CD4-positive, alpha-beta memory T cell (primary cell): ENCODE data around the gene TMEM245. TPM values are rescaled to one million over a fixed set of nuclear protein-coding genes. Genes with fewer than 3 reads are reported as not detected.

ENCODE experiments used
- CTCF ChIA-PET: fragments of 350-600 bp; sonication (Branson Sonifier 250); formaldehyde crosslinking; loops from one replicate; lab custom pipeline; 2021; ENCODE audit warnings: inconsistent platforms; ENCODE audit not compliant: partially characterized antibody; lab: Charles Lee
- POLR2A ChIA-PET: fragments of 350-600 bp; sonication (Branson Sonifier 250); formaldehyde crosslinking; loops from one replicate; lab custom pipeline; 2021; ENCODE audit not compliant: partially characterized antibody; lab: Charles Lee
- DNase-seq, 5 donors: peaks; one replicate each; pipeline versions ENCODE4 v3.0.0 to v3.0.0-alpha.2; 2020 to 2022; ENCODE audit warnings: mixed read lengths in 1 of 5
- H3K27ac ChIP-seq: one replicate; pipeline ENCODE4 v1.7.0; 2013; ENCODE audit warnings: low read depth, low read length
- H3K27me3 ChIP-seq: 2 replicates; pipeline ENCODE4 v1.7.0; 2013; ENCODE audit warnings: mild to moderate bottlenecking, low read length, moderate library complexity; ENCODE audit not compliant: insufficient read depth
- H3K36me3 ChIP-seq: 2 replicates; pipeline ENCODE4 v1.7.0; 2013; ENCODE audit warnings: mild to moderate bottlenecking, low read length, moderate library complexity; ENCODE audit not compliant: insufficient read depth
- H3K4me1 ChIP-seq: 2 replicates; pipeline ENCODE4 v1.7.0; 2013; ENCODE audit warnings: mild to moderate bottlenecking, low read length, moderate library complexity; ENCODE audit not compliant: insufficient read depth
- H3K4me3 ChIP-seq, 2 donors: one replicate each; pipeline ENCODE4 v1.7.0; 2013; ENCODE audit warnings: low read length in 2 of 2, mild to moderate bottlenecking in 1 of 2
- H3K9me3 ChIP-seq, 2 donors: one replicate each; pipeline ENCODE4 v1.7.0; 2013; ENCODE audit warnings: low read length in 2 of 2, control low read depth in 1 of 2; ENCODE audit not compliant: control insufficient read depth in 1 of 2
- H3K27ac Mint-ChIP-seq, 7 donors: one replicate each; pipeline ENCODE4 v1.8.0; 2020 to 2021; ENCODE audit warnings: mixed read lengths in 7 of 7, mild to moderate bottlenecking in 6 of 7, inconsistent platforms in 3 of 7, moderate library complexity in 3 of 7
- H3K27me3 Mint-ChIP-seq, 2 donors: one replicate each; pipeline ENCODE4 v1.8.0; 2020 to 2021; ENCODE audit warnings: mixed read lengths in 2 of 2
- H3K36me3 Mint-ChIP-seq, 2 donors: one replicate each; pipeline ENCODE4 v1.8.0; 2020 to 2021; ENCODE audit warnings: mixed read lengths in 2 of 2, inconsistent platforms in 1 of 2, mild to moderate bottlenecking in 1 of 2
- H3K4me1 Mint-ChIP-seq, 4 donors: one replicate each; pipeline ENCODE4 v1.8.0; 2020 to 2021; ENCODE audit warnings: mixed read lengths in 4 of 4, mild to moderate bottlenecking in 1 of 4
- H3K4me3 Mint-ChIP-seq, 8 donors: one replicate each; pipeline ENCODE4 v1.8.0; 2020 to 2021; ENCODE audit warnings: mixed read lengths in 8 of 8, mild to moderate bottlenecking in 7 of 8, moderate library complexity in 6 of 8, inconsistent platforms in 3 of 8
- H3K9me3 Mint-ChIP-seq, 8 donors: one replicate each; pipeline ENCODE4 v1.8.0; 2020 to 2021; ENCODE audit warnings: mixed read lengths in 8 of 8, mild to moderate bottlenecking in 5 of 8, inconsistent platforms in 3 of 8, moderate library complexity in 1 of 8
- intact Hi-C: fragments of 100-400 bp; cut with micrococcal nuclease; formaldehyde crosslinking; loops from one replicate; pipeline ENCODE4 v1.15.1; 2023
- polyA plus RNA-seq, 2 donors: library from polyadenylated mRNA; unstranded; fragments of 300-500 nt; fragmentation: Illumina TruSeq; gene quantifications; one replicate each; pipeline ENCODE4 v1.2.3, GENCODE V29; 2021
- total RNA-seq, 2 experiments: library from RNA; stranded (reverse); gene quantifications; one replicate each; pipeline ENCODE4 v1.2.3, GENCODE V29; 2021

TMEM245 gene
- total and polyA plus RNA-seq, 4 experiments from 2014 or later: 28.9 to 74.3 (median 57.0) TPM

DNA sequence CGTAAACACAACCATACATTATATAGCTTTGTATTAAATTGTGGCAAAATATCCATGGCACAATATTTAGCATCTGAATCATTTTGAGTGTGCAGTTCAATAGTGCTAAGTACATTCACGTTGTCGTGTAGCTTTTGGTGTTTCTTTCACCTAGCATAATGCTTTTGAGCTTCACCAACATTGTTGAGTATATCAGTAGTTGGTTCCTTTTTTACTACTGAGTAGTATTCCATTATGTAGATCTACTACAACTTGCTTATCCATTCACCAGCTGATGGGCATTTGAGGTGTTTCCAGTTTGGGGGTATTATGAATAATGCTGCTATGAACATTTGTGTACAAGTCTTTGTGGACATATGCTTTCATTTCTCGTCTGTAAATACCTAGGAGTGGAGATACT lies 79.2 kb downstream of the TMEM245 start:
- ChIA-PET POLR2A (no interaction called here), CTCF (no interaction called here)
- Mint-ChIP-seq H3K36me3 (peaks cover 63 to 72% of the 10 kb centered on the region in 2 donors), H3K9me3 (peaks cover 0 to 4% (median 0%) of the 10 kb centered on the region in 8 donors), H3K27me3 (no peaks in the 10 kb centered on the region), H3K4me3 (no peak overlapping the region), H3K27ac (peak overlapping the region in 1 of 7 donors; percentile 41), H3K4me1 (peaks cover 0 to 8% (median 4%) of the 10 kb centered on the region in 4 donors)
- intact Hi-C loops: no loop called here
- DNase-seq: no peak
- no peaks in the 10 kb centered on the region for H3K9me3 ChIP-seq
- H3K4me1 ChIP-seq: no peaks in the 10 kb centered on the region
- no peak overlapping the region for H3K27ac ChIP-seq
- no peak overlapping the region for H3K4me3 ChIP-seq
- no peaks in the 10 kb centered on the region for H3K27me3 ChIP-seq
- peaks cover 21% of the 10 kb centered on the region for H3K36me3 ChIP-seq

DNA sequence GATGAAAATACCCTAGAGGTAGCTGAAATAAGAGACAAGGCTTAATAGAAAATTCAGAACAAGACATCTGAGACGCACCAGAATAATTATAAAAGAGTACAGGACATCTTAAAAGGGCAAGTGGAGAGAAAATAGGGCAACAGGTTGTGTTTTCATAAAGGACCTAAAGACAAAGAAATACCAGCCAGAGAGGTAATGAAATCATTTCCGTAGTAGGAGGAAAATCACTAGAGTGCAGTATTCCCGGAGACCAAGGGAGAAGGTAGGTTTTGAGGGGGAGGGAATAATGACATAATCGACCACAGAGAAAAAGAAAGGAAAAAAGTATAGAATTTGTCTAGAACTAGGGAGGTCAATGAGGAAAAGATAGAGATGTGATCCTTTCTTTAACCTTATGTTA lies 80.2 kb downstream of the TMEM245 start:
- Mint-ChIP-seq H3K36me3 (peaks cover 58 to 68% of the 10 kb centered on the region in 2 donors), H3K4me3 (no peak overlapping the region), H3K9me3 (peaks cover 0 to 4% (median 0%) of the 10 kb centered on the region in 8 donors), H3K27ac (peak overlapping the region in 1 of 7 donors; percentile 25), H3K27me3 (no peaks in the 10 kb centered on the region), H3K4me1 (peaks cover 0 to 8% (median 4%) of the 10 kb centered on the region in 4 donors)
- DNase-seq: no peak
- H3K4me3 ChIP-seq: no peak overlapping the region
- no peak overlapping the region for H3K27ac ChIP-seq
- POLR2A ChIA-PET: no interaction called here
- intact Hi-C loops: no loop called here
- H3K36me3 ChIP-seq: peaks cover 13% of the 10 kb centered on the region
- no peaks in the 10 kb centered on the region for H3K27me3 ChIP-seq
- no peaks in the 10 kb centered on the region for H3K9me3 ChIP-seq
- no peaks in the 10 kb centered on the region for H3K4me1 ChIP-seq
- CTCF ChIA-PET: no interaction called here

DNA sequence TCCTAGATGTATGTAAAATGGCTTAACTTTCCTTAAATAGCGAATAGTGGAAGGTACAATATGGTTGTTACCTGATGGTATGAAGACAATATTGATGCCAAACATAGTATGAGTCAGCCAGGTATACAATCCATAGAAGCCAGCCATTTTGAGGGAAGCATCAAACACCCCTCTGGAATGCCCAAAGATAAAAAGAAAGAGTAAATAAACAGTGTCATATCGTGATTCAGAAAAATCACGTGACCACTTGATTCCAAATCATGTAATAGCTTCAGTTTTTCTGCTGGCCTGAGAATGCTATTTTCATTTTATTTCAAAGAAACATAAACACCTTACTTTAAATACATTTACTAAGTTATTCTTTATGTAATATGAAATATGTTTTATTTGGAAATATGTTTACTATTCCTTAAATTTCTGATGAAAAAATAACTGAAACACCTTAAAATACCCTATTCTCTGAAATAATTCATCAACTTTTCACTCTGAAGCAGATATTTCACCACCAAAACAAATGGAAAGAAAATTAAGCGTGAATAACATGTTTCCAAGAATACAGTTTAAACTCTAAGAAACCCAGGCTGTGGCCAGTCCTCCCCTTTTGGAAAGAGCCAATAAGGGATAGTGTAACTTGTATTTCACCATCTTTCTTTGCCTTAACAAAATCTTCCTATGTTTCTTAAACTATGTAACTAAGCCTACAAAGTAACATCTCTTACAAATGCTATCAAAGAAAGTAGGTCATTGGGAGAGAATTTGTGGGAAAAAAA lies 81.6 kb downstream of the TMEM245 start:
- no peaks in the 10 kb centered on the region for H3K4me1 ChIP-seq
- Mint-ChIP-seq H3K9me3 (peaks cover 0 to 4% (median 0%) of the 10 kb centered on the region in 8 donors), H3K27ac (peak overlapping the region in 2 of 7 donors; percentile 3 to 19), H3K27me3 (no peaks in the 10 kb centered on the region), H3K4me1 (peaks cover 0 to 8% (median 4%) of the 10 kb centered on the region in 4 donors), H3K36me3 (peaks cover 54 to 66% of the 10 kb centered on the region in 2 donors), H3K4me3 (no peak overlapping the region)
- H3K9me3 ChIP-seq: no peaks in the 10 kb centered on the region
- H3K36me3 ChIP-seq: peaks cover 13% of the 10 kb centered on the region
- ChIA-PET CTCF (no interaction called here), POLR2A (no interaction called here)
- no peak for DNase-seq
- intact Hi-C loops: no loop called here
- no peak overlapping the region for H3K27ac ChIP-seq
- no peak overlapping the region for H3K4me3 ChIP-seq
- H3K27me3 ChIP-seq: no peaks in the 10 kb centered on the region

DNA sequence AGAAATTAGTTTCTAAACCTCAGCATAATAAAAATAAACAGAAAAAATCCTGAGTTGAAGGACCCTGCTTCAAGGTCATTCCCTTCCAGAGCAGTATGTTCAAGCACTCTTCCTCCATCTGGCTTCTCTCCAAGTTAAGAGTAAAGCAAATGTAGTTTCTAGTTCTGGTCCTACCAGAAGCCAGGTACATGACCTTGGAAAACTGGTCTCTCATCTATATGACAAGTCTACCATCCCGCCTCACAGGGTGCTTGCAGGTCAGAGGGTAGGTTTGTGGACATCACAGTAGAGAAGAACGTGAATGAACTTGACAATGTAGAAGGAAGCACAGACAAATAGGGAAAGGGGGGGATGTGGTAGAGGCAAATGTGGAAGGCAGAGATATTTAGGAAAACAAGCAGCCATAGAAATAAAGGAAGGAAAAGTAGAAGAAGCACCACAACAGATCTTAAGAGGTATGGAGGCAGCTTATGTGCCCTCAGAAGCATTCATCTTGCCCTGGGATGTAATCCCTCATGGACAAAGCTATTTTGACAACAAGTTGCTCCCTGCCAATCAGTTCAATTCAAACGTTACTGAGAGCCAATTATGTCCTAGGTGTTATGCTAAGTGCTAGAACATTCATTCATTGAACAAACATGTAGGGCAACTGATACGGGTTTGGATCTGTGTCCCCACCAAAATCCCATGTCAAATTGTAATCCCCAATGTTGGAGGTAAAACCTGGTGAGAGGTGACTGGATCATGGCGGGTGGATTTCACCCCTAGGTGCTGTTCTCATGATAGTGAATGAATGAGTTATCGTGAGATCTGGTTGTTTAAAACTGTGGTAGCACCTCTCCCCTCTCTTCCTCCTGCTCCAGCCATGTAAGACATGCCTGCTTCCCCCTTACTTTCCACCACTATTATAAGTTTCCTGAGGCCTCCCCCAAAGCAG lies 82.7 kb downstream of the TMEM245 start:
- Mint-ChIP-seq H3K4me3 (no peak overlapping the region), H3K27me3 (no peaks in the 10 kb centered on the region), H3K27ac (peak overlapping the region in 4 of 7 donors; percentile 7 to 72 (median 32)), H3K9me3 (no peaks in the 10 kb centered on the region), H3K4me1 (peaks cover 0 to 8% (median 4%) of the 10 kb centered on the region in 4 donors), H3K36me3 (peaks cover 48 to 66% of the 10 kb centered on the region in 2 donors)
- H3K27me3 ChIP-seq: no peaks in the 10 kb centered on the region
- peaks cover 14% of the 10 kb centered on the region for H3K36me3 ChIP-seq
- H3K4me3 ChIP-seq: no peak overlapping the region
- CTCF ChIA-PET: no interaction called here
- H3K27ac ChIP-seq: no peak overlapping the region
- POLR2A ChIA-PET: no interaction called here
- H3K4me1 ChIP-seq: no peaks in the 10 kb centered on the region
- no peaks in the 10 kb centered on the region for H3K9me3 ChIP-seq
- intact Hi-C loops: no loop called here
- DNase-seq: no peak

DNA sequence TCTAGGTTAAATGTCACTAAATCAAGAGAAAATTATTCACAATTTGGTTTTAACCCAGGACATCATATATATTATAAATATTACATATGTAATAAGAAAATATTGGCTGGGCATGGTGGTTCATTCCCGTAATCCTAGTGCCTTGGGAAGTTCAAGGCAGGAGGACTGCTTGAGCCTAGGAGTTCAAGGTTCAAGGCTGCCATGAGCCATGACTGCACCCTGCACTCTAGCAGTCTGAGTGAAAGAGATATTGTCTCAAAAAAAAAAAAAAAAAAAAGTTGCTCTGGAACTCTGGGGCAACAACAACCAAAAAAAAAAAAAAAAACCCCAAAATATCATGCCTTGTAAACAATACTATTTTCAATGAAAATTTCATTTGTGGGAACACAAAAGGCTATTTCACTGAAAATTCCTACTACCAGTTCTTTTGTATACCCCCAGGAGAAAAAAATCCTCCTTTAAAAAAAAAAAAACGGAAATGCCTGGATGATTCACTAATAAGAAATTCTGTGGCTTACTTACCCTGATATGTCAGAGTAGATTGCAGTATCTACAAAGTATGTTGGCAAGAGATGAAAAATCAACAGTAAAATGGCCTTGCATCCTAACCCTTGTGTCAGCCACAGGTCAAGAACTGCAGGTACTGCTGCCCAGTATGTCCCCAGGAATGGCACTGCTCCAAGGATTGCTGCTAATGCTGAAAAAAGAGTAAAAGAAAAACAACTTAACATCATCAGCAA lies 83.9 kb downstream of the TMEM245 start:
- Mint-ChIP-seq H3K27me3 (no peaks in the 10 kb centered on the region), H3K36me3 (peaks cover 46 to 70% of the 10 kb centered on the region in 2 donors), H3K4me1 (peaks cover 0 to 8% (median 6%) of the 10 kb centered on the region in 4 donors), H3K4me3 (no peak overlapping the region), H3K9me3 (no peaks in the 10 kb centered on the region), H3K27ac (peak overlapping the region in 2 of 7 donors; percentile 27 to 72)
- DNase-seq: no peak
- intact Hi-C loops: no loop called here
- H3K36me3 ChIP-seq: peaks cover 19% of the 10 kb centered on the region
- ChIA-PET POLR2A (no interaction called here), CTCF (no interaction called here)
- H3K27ac ChIP-seq: no peak overlapping the region
- H3K9me3 ChIP-seq: no peaks in the 10 kb centered on the region
- no peaks in the 10 kb centered on the region for H3K27me3 ChIP-seq
- no peaks in the 10 kb centered on the region for H3K4me1 ChIP-seq
- no peak overlapping the region for H3K4me3 ChIP-seq

DNA sequence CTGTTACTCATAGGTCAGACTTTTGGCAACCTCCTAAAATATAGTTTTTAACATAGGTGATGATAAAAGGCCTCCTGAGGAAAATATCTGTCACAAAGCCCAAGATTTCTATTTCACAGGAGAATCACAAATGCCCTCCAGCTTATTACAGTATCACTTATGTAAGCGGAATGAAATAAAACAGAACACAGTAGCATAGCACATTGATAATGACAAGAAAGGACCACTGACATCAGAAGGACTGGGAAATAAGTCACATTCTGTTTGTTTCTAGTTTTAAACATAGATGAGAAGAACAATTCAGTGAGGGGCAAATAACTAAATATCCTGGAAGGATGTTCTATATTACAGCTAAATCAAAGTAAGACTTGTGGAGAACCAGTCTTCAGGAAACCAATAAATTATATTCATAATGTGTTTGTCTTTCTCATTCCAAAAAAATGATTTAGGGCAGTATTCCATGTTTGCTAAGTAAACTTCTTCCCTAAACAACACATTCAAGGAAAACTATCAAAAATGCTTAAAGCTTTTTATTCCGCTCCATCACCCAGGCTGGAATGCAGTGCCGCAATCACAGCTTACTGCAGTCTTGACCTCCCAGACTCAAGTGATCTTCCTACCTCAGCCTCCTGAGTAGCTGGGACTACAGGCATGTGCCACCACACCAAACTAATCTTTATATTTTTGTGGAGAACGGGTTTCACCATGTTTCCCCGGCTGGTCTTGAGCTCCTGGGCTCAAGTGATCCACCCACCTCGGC lies 85.6 kb downstream of the TMEM245 start:
- Histone ChIP-seq H3K36me3 (peaks cover 19% of the 10 kb centered on the region), H3K4me1 (no peaks in the 10 kb centered on the region), H3K4me3 (no peak overlapping the region), H3K27me3 (no peaks in the 10 kb centered on the region), H3K27ac (no peak overlapping the region), H3K9me3 (no peaks in the 10 kb centered on the region)
- H3K27ac Mint-ChIP-seq: peak overlapping the region in 3 of 7 donors; percentile 30 to 50 (median 38)
- POLR2A ChIA-PET: no interaction called here
- DNase-seq: no peak
- H3K4me1 Mint-ChIP-seq: peaks cover 0 to 7% (median 3%) of the 10 kb centered on the region in 4 donors
- no peaks in the 10 kb centered on the region for H3K9me3 Mint-ChIP-seq
- CTCF ChIA-PET: no interaction called here
- H3K27me3 Mint-ChIP-seq: no peaks in the 10 kb centered on the region
- H3K36me3 Mint-ChIP-seq: peaks cover 34 to 72% of the 10 kb centered on the region in 2 donors
- intact Hi-C loops: no loop called here
- no peak overlapping the region for H3K4me3 Mint-ChIP-seq
